ENCODE data around the gene MCRIP1. TPM values are rescaled to one million over a fixed set of nuclear protein-coding genes. Genes with fewer than 3 reads are reported as not detected.

MCRIP1 gene
- total and polyA plus RNA-seq, 2 of the 8 experiments (the other 6 are each of a cell fraction or from before 2014, with no cell fraction given) = 103 to 151 TPM

- H2BK5ac ChIP-seq (ENCODE audit: low read depth, low read length) = peak within 1 kb of the TSS; percentile 98
- H3K4me1 ChIP-seq (replicated peaks in 1 of 4; ENCODE audit: control insufficient read depth in 3 of 4, insufficient read depth in 4 of 4, low read length in 3 of 4) = peaks cover 0 to 5% (median 5%) of the 10 kb centered on the region in 4 experiments; a peak in 5 of 7 replicates
- no peaks in the 10 kb centered on the region for H3K27me3 ChIP-seq (replicated peaks in 1 of 4; ENCODE audit: control insufficient read depth in 3 of 4, extremely low read depth in 1 of 4, insufficient read depth in 3 of 4, low read length in 3 of 4)
- H3K9ac ChIP-seq (replicated peaks in 1 of 4; ENCODE audit: extremely low read depth in 1 of 4, low read depth in 3 of 4, low read length in 3 of 4) = peak within 1 kb of the TSS; percentile 85 to 98 (median 90)
- H3K23me2 ChIP-seq (ENCODE audit: low read depth, low read length) = peaks cover 8% of the 10 kb centered on the region
- DNase-seq (ENCODE audit: low read depth in 1 of 2, low spot score in 2 of 2) (peak in 1 of 2 experiments; percentile 93), FAIRE-seq (no peak)
- H3K4me3 ChIP-seq (ENCODE audit: extremely low read depth in 1 of 4, insufficient read depth in 2 of 4, low read depth in 3 of 4, low read length in 4 of 4) = peak within 1 kb of the TSS; percentile 79 to 95 (median 90)
- no peak within 1 kb of the TSS for H2BK120ac ChIP-seq (replicated peaks; ENCODE audit: low read depth, low read length)
- no peak within 1 kb of the TSS for H2AFZ ChIP-seq (ENCODE audit: low read length)
- H3K36me3 ChIP-seq (ENCODE audit: control insufficient read depth in 2 of 4, insufficient read depth in 4 of 4, low read length in 3 of 4) = peaks cover 11 to 32% (median 18%) of the 10 kb centered on the region in 4 experiments; a peak in 7 of 8 replicates
- POLR2A ChIA-PET (ENCODE audit: partially characterized antibody) = interaction anchor here (0.6 to 3.6 kb wide), 15 partner anchors 8 to 349 kb away, joined by 3 to 17 read pairs (median 3); partner anchors contain the start of genes ALYREF, ANAPC11, ARHGDIA and MCRIP1
- H3K79me2 ChIP-seq (ENCODE audit: control insufficient read depth in 1 of 2, insufficient read depth in 2 of 2, low read length in 2 of 2) = peaks cover 13 to 56% of the 10 kb centered on the region in 2 experiments
- peaks cover 13% of the 10 kb centered on the region for H3K79me1 ChIP-seq (ENCODE audit: low read depth, low read length)
- H4K20me1 ChIP-seq (replicated peaks in 1 of 2; ENCODE audit: control insufficient read depth in 1 of 2, insufficient read depth in 2 of 2, low read length in 2 of 2) = peaks cover 10 to 25% of the 10 kb centered on the region in 2 experiments
- 2% methylated on average over 56 of the region's 95 CpGs; no CpG with 5 or more reads in 1 of the 2 experiments for WGBS, 2 experiments (ENCODE audit: extremely low coverage in 1 of 2, insufficient coverage in 1 of 2, insufficient read length in 1 of 2, insufficient replicate concordance in 2 of 2, low coverage in 1 of 2, low lambda C conversion rate in 2 of 2, missing lambda C conversion rate in 1 of 2)
- H3K23ac ChIP-seq (ENCODE audit: insufficient read length) = no peak within 1 kb of the TSS
- H3K27ac ChIP-seq (ENCODE audit: low read depth, low read length) = peak within 1 kb of the TSS; percentile 79; the same call in 1 of the 2 replicates
- H3K14ac ChIP-seq (ENCODE audit: insufficient read length) = no peak within 1 kb of the TSS
- CTCF ChIA-PET (ENCODE audit: partially characterized antibody) = interaction anchor here (1.0 to 2.7 kb wide), 4 partner anchors 10 to 125 kb away, joined by 3 to 18 read pairs (median 6); no protein-coding TSS in a partner anchor
- H4K5ac ChIP-seq (ENCODE audit: insufficient read length, low read depth, low read length) = peak within 1 kb of the TSS; percentile 80
- peak within 1 kb of the TSS; percentile 94; the same call in 1 of the 2 replicates for H4K8ac ChIP-seq (ENCODE audit: extremely low read depth, insufficient read depth, low read length)
- H4K91ac ChIP-seq (replicated peaks; ENCODE audit: insufficient read length, low read length) = peak within 1 kb of the TSS; percentile 89
- H2BK12ac ChIP-seq (ENCODE audit: low read depth, low read length) = peak within 1 kb of the TSS; percentile 90
- H3K9me3 ChIP-seq (ENCODE audit: insufficient read depth in 2 of 2, low read depth in 1 of 2, low read length in 1 of 2) = no peaks in the 10 kb centered on the region
- no peak within 1 kb of the TSS for H2BK20ac ChIP-seq (ENCODE audit: low read length)
- peak within 1 kb of the TSS; percentile 63 for H3K56ac ChIP-seq (replicated peaks; ENCODE audit: insufficient read length, low read depth, low read length)
- H3K4me2 ChIP-seq (ENCODE audit: insufficient read depth in 1 of 2, low read depth in 2 of 2, low read length in 2 of 2) = peak within 1 kb of the TSS; percentile 83 to 92
- no peak within 1 kb of the TSS for H2BK15ac ChIP-seq (ENCODE audit: low read length)
- peak within 1 kb of the TSS; percentile 98 for H3K18ac ChIP-seq (ENCODE audit: extremely low read depth, low read length)
- peak within 1 kb of the TSS; percentile 71; the same call in 1 of the 2 replicates for H2AK5ac ChIP-seq (ENCODE audit: low read depth, low read length)
- H3K4ac ChIP-seq (replicated peaks; ENCODE audit: insufficient read length, low read depth, low read length) = peak within 1 kb of the TSS; percentile 97
- TF ChIP-seq SP2 (IDR thresholded peaks at IDR 0.05; ENCODE audit: low read length) (no peak), SIRT6 (IDR thresholded peaks at IDR 0.05; ENCODE audit: low read length) (no peak), SUZ12 (IDR thresholded peaks at IDR 0.05; ENCODE audit: low read length) (no peak), KDM5A (IDR thresholded peaks at IDR 0.05; ENCODE audit: low read length) (no peak), CTBP2 (IDR thresholded peaks at IDR 0.05; ENCODE audit: borderline replicate concordance, insufficient read depth, insufficient read length, low read length) (no peak), MAFK (IDR thresholded peaks at IDR 0.05; ENCODE audit: low read depth, low read length) (no peak), HDAC6 (IDR thresholded peaks at IDR 0.05; ENCODE audit: low read depth, low read length) (no peak), FOSL1 (IDR thresholded peaks at IDR 0.05; ENCODE audit: insufficient read depth, low read depth, low read length) (no peak), ASH2L (IDR thresholded peaks at IDR 0.05; ENCODE audit: low read length) (no peak), CHD2 (IDR thresholded peaks at IDR 0.05; ENCODE audit: low read length) (no peak), SRF (IDR thresholded peaks at IDR 0.05; ENCODE audit: low read depth, low read length) (no peak), GABPA (IDR thresholded peaks at IDR 0.05; ENCODE audit: borderline replicate concordance, insufficient read depth, low read length) (no peak)
Observed at GRCh38 chr17:81859906-81860755, 27.0 kb upstream of the MCRIP1 start, which contains the start of gene P4HB. Gene P4HB (minus strand): TSS chr17:81860535. CDS start chr17:81860471, 64 bp downstream.

All from H1 (cell line).